ENCODE results near the gene CAMTA1. TPM values are rescaled to one million over a fixed set of nuclear protein-coding genes. Genes with fewer than 3 reads are reported as not detected.

CAMTA1 gene
- total and polyA plus RNA-seq, 4 donors = 18.0 to 93.5 (median 35.8) TPM

DNA sequence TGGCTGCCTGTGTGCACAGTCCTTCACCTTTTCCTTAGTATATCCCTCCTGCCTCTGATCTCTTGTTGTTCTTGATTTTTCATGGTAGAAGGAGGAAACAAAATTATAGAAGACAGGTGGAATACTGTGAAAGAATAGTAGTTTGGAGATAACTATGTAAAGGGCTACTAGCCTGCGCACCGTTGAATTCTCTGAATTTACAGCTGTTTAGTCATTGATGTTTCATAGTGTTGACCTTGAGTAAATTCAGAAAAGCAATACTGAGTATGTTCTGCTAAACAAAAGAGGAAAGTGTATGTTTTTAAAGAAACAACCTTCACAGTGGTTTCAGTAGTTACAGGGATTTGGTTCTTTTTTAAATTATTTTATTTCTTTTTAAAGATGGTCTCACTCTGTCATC is 18.1 kb downstream of the CAMTA1 start:
- no peaks in the 10 kb centered on the region for H3K36me3 ChIP-seq (ENCODE audit: control insufficient read depth in 4 of 4, insufficient read depth in 3 of 4, low read depth in 1 of 4, low read length in 3 of 4)
- H3K4me3 ChIP-seq (ENCODE audit: low read depth in 1 of 3, low read length in 3 of 3) = no peak overlapping the region
- H3K9ac ChIP-seq (ENCODE audit: low read depth in 1 of 2, low read length in 2 of 2) = no peak overlapping the region
- 71% methylated on average over 2 of the region's 2 CpGs for WGBS
- H3K9me3 ChIP-seq (ENCODE audit: control insufficient read depth in 4 of 4, low read length in 3 of 4) = no peaks in the 10 kb centered on the region
- H3K27me3 ChIP-seq (ENCODE audit: control insufficient read depth in 4 of 4, insufficient read depth in 4 of 4, low read length in 3 of 4) = no peaks in the 10 kb centered on the region
- TF ChIP-seq REST (IDR thresholded peaks at IDR 0.05) (no peak), FOXA1 (IDR thresholded peaks at IDR 0.05) (no peak), YY1 (IDR thresholded peaks at IDR 0.05) (no peak), FOXA2 (IDR thresholded peaks at IDR 0.05) (no peak), NR2F2 (IDR thresholded peaks at IDR 0.05) (no peak), EGR1 (IDR thresholded peaks at IDR 0.05; ENCODE audit: low read depth in 2 of 2) (no peak), ZBTB33 (IDR thresholded peaks at IDR 0.05) (no peak), JUND (IDR thresholded peaks at IDR 0.05) (no peak), GABPA (IDR thresholded peaks at IDR 0.05 in 1 of 2, conservative IDR thresholded peaks at IDR 0.05 in 1 of 2) (no peak)
- TF ChIP-seq, protein P1, sequence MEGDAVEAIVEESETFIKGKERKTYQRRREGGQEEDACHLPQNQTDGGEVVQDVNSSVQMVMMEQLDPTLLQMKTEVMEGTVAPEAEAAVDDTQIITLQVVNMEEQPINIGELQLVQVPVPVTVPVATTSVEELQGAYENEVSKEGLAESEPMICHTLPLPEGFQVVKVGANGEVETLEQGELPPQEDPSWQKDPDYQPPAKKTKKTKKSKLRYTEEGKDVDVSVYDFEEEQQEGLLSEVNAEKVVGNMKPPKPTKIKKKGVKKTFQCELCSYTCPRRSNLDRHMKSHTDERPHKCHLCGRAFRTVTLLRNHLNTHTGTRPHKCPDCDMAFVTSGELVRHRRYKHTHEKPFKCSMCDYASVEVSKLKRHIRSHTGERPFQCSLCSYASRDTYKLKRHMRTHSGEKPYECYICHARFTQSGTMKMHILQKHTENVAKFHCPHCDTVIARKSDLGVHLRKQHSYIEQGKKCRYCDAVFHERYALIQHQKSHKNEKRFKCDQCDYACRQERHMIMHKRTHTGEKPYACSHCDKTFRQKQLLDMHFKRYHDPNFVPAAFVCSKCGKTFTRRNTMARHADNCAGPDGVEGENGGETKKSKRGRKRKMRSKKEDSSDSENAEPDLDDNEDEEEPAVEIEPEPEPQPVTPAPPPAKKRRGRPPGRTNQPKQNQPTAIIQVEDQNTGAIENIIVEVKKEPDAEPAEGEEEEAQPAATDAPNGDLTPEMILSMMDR (IDR thresholded peaks at IDR 0.05; ENCODE audit: low read depth, low read length, missing input control) = no peak
- TF ChIP-seq, protein P2, sequence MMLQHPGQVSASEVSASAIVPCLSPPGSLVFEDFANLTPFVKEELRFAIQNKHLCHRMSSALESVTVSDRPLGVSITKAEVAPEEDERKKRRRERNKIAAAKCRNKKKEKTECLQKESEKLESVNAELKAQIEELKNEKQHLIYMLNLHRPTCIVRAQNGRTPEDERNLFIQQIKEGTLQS (IDR thresholded peaks at IDR 0.05) = no peak
- no peak for DNase-seq (ENCODE audit: low spot score)
- H3K27ac ChIP-seq (ENCODE audit: low read depth in 1 of 2, low read length in 2 of 2) = no peak overlapping the region
- peaks cover 11 to 21% (median 14%) of the 10 kb centered on the region in 4 donors for H3K4me1 ChIP-seq (ENCODE audit: control insufficient read depth in 4 of 4, insufficient read depth in 4 of 4, low read length in 3 of 4)

GRCh38 chr1:6805004-6805416 is 19.8 kb downstream of the CAMTA1 start:
- peaks cover 12 to 23% (median 15%) of the 10 kb centered on the region in 4 donors for H3K4me1 ChIP-seq (ENCODE audit: control insufficient read depth in 4 of 4, insufficient read depth in 4 of 4, low read length in 3 of 4)
- H3K9ac ChIP-seq (ENCODE audit: low read depth in 1 of 2, low read length in 2 of 2) = no peak overlapping the region
- no peaks in the 10 kb centered on the region for H3K36me3 ChIP-seq (ENCODE audit: control insufficient read depth in 4 of 4, insufficient read depth in 3 of 4, low read depth in 1 of 4, low read length in 3 of 4)
- DNase-seq (ENCODE audit: low spot score) = no peak
- H3K27me3 ChIP-seq (ENCODE audit: control insufficient read depth in 4 of 4, insufficient read depth in 4 of 4, low read length in 3 of 4) = no peaks in the 10 kb centered on the region
- no peaks in the 10 kb centered on the region for H3K9me3 ChIP-seq (ENCODE audit: control insufficient read depth in 4 of 4, low read length in 3 of 4)
- WGBS = 96% methylated on average over 1 of the region's 1 CpG
- TF ChIP-seq FOXA2 (IDR thresholded peaks at IDR 0.05) = no peak
- TF ChIP-seq REST (IDR thresholded peaks at IDR 0.05) = no peak
- no peak for TF ChIP-seq RAD21 (IDR thresholded peaks at IDR 0.05)
- no peak overlapping the region for H3K27ac ChIP-seq (ENCODE audit: low read depth in 1 of 2, low read length in 2 of 2)
- H3K4me3 ChIP-seq (ENCODE audit: low read depth in 1 of 3, low read length in 3 of 3) = no peak overlapping the region

All from liver (tissue), 9 donors.